Measurements from ENCODE around the gene GLB1L2.

Gene GLB1L2

GRCh38 chr11:134401825-134402809, 70.3 kb downstream of the GLB1L2 start:
- no peak for DNase-seq (ENCODE audit: extremely low read depth in 1 of 2, low read depth in 1 of 2)

DNA sequence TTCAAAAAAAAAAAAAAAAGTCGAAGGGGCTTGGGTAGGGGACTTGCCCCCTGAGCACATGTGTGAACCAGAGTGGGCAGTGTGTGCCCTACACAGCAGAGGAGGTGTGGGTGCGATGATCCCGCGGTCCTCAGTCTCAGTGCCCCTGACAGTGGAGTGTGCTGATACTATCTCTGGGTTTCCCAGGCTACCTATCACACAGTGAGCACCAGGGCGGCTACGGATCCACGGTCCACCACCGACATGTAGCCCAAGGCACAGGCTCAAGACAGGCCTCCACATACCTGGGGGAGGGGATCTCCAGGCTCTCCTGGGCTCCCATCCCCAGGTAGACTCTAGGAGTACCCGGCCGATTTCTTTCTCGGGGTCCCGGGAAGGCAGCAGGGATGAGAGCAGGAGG, 71.1 kb downstream of the GLB1L2 start:
- DNase-seq (ENCODE audit: extremely low read depth in 1 of 2, low read depth in 1 of 2), result no peak

DNA sequence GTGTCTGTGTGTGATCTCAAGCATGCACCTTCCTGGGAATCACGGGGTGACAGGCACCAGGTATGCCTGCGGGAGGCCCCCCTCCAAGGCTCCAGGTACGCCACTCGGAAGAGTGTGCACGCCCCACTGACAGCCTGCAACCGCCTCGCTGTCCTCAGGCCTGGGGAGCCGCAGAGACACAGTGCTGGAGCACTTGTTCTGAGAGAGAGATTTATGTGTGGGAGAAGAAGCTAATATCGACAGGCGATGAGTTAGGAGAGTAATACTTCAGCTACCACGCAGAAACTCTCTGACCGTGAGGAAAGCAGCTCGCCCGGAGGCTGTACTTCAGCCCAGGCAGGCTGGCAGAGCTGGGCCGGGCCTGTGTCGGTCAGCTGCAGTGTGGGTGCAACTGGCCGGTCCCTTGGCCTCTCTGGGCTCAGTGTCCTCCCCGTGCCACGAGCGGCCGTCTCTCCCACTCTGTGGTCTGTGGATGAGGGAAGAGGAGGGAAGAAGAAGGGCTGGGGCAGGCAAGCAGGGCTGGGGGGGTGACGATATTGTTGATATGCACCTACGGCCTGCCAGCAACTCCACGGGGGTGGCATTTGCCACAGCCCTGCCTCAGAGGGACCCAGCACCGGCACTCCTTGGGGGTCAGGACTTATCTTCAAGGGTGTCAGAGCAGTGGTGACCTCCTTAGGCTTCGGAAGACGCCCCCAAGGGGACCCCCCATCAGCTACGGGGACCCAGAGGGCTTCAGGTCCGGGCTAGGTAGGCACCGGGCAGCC, 73.0 kb downstream of the GLB1L2 start:
- no peak for DNase-seq (ENCODE audit: extremely low read depth in 1 of 2, low read depth in 1 of 2)

GRCh38 chr11:134405436-134405835, 73.6 kb downstream of the GLB1L2 start:
- no peak for DNase-seq (ENCODE audit: extremely low read depth in 1 of 2, low read depth in 1 of 2)

DNA sequence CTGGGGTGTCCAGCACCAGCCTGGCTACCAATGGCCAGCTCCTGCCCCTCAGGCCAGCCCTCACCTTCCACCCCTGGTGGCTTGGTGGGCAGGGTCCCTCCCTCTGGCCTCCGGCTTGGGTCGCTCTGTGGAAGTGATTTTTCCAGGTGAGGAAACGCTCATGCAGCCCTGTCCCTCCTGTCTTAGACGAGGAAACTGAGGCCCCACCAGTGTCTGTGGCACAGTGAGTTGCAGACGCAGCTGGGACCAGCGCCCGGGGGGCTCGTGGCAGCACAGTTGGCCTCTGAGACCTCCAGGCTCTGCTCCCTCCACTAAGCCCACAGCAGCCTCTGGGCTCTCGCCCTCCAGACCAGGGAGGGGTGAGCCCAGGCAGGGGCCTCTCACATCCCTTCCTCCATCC, 74.1 kb downstream of the GLB1L2 start:
- DNase-seq (ENCODE audit: extremely low read depth in 1 of 2, low read depth in 1 of 2), result no peak

GRCh38 chr11:134406264-134407185, 74.7 kb downstream of the GLB1L2 start:
- DNase-seq (ENCODE audit: extremely low read depth in 1 of 2, low read depth in 1 of 2), result no peak

DNA sequence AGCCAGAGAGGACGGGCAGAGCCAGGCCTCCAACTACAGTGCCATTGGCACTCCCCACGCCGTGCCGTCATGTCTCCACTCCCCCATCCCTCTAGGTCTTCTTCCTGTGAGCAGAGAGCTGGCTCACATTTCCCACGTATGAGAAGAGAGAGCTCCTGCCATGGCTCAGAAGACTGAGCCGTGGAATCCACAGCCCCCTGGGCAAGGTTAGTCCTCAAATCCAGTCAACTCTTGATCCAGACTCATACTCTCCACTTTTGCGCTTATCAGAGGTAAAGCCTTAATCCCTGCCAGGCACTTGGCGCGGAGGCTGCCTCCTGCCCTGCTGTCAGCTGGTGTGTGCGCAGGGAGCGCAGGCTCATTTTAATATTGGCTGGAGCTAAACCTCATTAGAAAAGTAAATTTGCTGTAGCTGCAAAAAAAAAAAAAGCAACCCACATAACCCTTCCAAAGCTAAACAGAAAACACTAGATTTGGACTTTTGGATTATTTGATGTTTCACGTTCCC, 75.6 kb downstream of the GLB1L2 start:
- no peak for DNase-seq (ENCODE audit: extremely low read depth in 1 of 2, low read depth in 1 of 2)

DNA sequence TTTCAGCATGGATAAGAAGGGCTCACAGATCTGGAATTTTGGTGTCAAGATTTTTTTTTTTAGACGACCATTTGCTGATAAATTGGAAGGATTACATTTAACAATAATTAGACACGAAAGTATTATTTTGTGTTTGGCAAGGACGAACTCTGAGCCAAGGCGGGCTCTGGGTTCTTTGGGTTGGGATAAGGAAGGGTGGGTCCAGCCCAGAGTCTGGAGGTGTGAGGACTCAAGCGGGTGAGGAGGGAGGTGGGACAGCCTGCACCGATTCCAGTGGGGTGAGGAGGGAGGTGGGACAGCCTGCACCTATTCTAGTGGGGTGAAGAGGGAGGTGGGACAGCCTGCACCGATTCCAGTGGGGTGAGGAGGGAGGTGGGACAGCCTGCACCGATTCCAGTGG, 76.1 kb downstream of the GLB1L2 start:
- DNase-seq (ENCODE audit: extremely low read depth in 1 of 2, low read depth in 1 of 2), result no peak

DNA sequence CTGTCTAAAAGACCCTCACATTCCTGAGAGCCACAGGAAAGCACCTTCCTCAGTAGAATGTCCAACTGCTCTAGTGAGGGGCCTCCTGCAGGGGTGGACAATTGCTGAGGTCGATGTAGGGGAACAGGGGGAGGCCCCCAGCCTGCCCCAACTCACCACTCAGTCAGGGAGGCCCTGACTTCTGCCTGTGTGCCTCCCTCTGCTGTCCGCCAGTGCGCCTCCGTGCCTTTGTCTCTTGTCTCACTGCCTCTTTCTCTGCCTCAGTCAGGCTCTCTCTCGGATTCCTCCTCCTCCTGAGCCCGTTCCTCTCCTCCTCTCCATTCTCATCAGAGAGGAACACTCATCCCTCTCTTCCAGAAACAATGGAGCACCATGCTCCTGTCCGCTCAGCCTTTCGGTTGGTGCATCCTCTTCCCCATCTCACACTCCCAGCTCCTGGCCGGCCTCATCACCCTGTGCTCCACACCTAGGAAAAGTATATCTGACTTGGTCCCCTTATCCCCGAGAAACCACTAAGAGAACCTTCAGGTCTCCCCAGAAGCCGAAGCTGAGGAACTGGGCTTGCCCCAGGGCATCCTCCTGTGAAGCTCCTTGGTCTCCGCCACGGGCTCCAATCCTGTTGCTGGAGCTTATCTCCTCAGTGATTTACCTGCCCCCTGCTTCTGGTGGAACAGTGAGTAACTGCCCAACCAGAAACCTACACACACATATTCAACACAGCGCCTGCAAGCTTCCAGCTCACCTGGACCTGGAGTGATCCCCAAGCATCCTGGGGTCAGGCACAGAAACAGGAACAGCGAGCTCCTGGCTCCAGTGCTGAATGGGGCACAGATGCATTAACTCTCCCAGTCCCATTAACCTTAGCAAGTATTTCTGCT, 78.0 kb downstream of the GLB1L2 start:
- no peak for DNase-seq (ENCODE audit: extremely low read depth in 1 of 2, low read depth in 1 of 2)

GRCh38 chr11:134410766-134411165, 79.0 kb downstream of the GLB1L2 start:
- DNase-seq (ENCODE audit: extremely low read depth in 1 of 2, low read depth in 1 of 2), result no peak

GRCh38 chr11:134412203-134413042, 80.6 kb downstream of the GLB1L2 start, which contains the start of gene B3GAT1:
Gene B3GAT1 (minus strand): TSS chr11:134412242. CDS start chr11:134387659, 24,583 bp downstream.
- DNase-seq (ENCODE audit: extremely low read depth in 1 of 2, low read depth in 1 of 2), result no peak

DNA sequence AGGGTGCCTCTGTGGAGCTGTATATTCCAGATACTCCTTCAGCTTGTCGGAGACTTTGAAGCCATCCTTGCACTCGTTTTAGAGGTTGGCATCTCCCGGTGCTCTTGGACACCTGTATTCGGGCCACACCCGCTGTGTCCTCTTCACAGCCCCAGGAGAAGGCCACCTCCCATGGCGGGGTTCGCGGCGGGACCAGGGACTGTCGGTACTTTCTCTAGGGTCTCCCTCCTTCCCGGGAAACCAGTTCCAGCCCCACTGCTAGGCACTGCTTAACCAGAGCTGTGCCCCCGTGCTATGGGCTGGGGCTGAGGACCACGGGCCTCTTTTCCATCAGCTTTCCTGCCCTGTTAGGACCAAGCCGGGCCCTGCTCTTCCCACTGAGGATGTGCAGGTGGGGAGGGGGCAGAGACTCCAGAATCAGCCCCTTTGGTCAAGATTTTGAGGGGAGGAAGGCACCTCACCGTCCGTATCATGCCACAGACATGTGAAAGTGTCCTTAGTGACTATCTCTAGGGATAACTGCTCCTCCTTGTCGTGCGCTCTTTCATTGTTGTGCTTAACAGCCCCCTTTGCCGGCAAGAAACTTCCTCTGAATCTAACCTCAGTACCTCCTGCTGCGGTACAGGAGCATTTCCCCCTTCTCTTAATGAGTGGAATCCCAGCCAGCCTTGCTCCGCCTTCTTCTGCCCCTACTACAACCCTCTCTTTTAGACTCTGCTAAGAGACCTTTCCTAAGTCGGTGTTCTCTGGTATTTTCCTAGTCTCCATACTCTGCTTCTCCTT, 81.4 kb downstream of the GLB1L2 start:
- no peak for DNase-seq (ENCODE audit: extremely low read depth in 1 of 2, low read depth in 1 of 2)

DNA sequence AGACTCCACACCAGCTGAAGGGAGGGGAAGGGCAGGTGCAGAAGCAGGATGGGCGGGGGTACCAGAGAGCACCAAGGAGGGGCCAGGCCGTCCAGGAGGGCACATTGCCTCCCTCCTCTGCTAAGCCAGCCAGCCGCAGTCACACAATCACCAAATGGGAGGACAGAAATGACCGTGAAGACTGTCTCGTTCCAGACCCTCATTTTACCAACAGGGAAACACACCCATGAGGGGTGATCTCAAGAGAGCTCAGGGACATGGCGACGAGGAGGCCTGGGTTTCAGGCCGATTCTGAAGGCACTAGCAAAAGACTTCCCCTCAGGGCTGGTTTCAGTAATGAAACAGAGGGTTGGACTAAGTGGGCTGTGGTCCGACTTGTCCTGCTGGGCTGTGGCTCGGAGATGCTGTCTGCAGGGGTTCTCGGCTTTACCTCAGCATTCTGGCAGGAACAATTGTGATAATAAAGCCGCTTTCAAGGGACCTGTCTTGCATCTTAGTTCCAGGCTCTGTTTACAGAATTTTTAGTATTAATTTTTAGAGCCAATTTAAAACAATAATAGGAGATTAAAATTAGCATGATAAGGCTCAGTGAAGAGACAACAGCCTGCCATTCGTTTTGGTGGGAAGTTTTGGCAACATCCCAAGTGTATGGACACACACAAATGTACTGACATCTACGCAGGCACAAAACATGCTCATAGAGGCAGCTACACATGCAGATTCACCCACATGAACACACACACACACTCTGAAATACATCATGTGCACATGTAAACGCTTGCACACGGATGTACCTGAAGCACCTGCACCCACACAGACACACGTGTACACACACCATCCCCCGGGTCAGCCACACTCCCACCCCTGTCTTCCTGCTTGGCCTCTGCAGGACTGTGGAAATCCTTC, 82.3 kb downstream of the GLB1L2 start:
- no peak for DNase-seq (ENCODE audit: extremely low read depth in 1 of 2, low read depth in 1 of 2)

DNA sequence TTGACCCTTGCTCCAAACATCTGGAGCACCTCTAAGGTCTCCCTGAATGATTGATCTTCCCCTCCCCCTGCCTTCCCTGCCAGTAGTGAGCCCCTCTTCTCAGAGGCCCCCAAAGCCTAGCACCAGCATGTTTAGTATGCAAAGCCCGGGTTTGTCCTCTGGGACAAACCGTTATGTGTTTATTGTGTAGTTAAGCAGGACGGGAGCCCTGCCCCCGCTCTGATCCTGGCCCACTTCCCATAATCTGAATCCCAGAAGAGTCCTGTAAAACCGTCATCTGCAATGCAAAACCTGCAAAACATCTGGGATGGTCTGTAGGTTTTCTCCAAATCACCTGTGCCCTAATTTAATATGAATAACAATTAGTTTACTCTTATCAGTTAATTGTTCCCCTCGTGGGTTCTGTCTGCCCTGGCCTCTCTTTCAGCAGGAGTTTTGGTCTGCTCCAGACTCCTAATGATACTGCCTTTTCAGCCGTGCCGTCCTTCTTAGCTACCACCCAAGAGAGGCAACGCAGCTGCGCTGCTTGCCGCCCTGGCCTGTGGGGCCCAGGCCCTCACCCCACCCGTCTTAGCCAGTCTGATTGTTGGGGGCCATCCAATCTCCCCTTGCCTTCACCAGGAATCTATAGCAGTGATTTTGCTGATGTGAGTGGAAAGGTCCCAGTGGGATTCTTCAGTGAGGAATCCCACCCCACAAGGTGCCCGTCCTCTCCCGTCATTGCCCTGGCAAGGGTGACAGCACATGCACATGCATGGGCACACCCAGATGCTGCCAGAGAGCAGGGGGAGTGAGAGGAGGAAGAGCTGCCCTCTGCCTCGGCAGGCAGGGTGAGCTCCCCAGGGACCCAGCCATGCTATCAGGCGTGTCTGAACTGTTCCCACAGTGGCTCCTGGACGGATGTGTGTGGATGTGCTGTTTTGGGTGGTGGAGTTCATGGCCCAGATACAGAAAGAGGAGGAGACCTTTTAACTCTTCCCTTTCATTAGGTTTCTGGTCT, 83.3 kb downstream of the GLB1L2 start:
- DNase-seq (ENCODE audit: extremely low read depth in 1 of 2, low read depth in 1 of 2), result no peak

- DNase-seq (ENCODE audit: extremely low read depth in 1 of 2, low read depth in 1 of 2), result no peak
Measured at GRCh38 chr11:134416726-134417125, 84.9 kb downstream of the GLB1L2 start.
